ENCODE data around the gene MTRR. TPM values are rescaled to one million over a fixed set of nuclear protein-coding genes. Genes with fewer than 3 reads are reported as not detected.

MTRR gene
- polyA plus RNA-seq, 6 donors from 2014 or later, result 24.7 to 75.3 (median 31.3) TPM

DNA sequence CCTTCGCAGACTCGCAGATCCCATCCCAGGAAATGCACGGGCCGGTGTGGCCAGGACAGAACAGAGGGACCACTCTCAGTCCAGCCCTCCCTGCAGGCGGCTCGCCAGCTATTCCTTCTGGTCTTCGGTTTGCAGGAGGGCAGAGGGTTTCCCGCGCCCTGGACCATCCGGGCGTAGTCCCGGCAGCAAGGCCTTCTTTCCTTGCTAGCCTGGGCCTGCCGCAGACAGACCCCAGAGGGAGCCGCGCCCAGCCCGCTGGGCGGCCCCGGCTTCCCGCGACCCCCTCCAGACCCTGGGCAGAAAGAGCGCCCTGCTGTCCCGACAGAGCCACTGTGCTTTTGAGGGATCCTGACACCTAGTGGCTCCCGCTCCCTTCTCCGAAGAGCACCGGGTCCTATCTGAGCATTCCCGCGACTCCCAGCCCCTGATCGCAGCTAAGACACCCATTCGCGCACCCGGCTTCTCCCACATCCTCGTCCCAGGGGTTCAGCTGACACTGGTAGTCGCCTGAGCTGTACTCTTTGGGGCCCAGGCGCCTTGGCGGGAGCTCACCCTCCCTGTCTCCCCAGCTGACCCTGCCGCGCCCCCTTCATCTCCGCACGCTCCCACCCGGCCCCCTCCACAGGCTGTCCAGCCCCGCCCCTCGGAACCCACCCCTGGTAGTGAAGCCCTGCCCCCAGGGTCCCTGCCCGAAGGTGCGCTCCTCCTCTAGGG lies 19.1 kb upstream of the MTRR start:
- peak overlapping the region in 2 of 6 donors; percentile 38 to 79 for H3K27ac Mint-ChIP-seq
- ATAC-seq (ENCODE audit: low read depth in 2 of 2) (peak; percentile 29 to 51), DNase-seq (peak; percentile 14)
- H3K4me3 Mint-ChIP-seq, result peak overlapping the region; percentile 69 to 93 (median 86)
- peaks cover 0 to 5% (median 3%) of the 10 kb centered on the region in 7 donors for H3K9me3 Mint-ChIP-seq
- peaks cover 31 to 38% (median 33%) of the 10 kb centered on the region in 3 donors for H3K27me3 Mint-ChIP-seq
- H3K4me1 Mint-ChIP-seq, result peaks cover 13 to 32% (median 24%) of the 10 kb centered on the region in 3 donors
- no peaks in the 10 kb centered on the region for H3K36me3 Mint-ChIP-seq

DNA sequence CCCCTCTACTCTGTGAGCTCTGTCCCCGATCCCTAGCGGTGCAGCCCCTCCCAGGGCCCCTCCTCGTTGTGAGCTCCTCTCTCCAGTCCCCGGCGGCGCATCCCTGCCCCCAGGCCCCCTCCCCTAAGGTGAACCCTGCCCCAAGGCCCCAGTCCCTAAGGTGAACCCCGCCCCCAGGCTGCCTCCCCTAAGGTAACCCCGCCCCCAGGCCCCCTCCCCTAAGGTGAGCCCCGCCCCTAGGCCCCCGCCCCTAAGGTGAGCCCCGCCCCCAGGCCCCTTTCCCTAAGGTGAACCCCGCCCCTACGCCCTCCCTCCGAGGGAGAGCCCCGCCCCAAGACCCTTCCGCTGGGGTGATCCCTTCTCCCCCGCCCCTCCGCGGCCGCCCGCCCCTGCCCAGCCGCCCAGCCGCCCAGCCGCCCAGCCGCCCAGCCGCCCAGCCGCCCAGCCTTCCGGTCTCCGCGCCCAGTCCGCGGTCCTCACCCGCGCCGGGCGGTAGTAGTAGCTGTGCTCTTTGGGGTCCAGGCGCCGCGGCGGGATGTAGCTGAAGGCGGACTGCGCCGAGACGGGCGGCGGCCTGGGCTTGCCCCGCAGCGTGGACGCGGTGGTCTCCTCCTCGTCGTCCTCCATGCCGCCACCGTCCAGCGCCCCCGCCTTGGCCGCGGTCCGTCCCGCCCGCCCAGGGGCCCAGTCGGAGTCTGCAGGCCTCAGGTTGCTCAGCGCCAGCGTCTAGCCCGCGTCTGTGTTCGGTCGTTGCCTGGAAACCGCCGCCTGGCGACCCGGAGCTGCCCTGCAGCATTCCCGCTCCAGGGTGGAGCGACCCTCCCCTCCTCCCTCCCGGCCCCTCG lies 18.3 kb upstream of the MTRR start, which contains the start of gene CFAP90:
Gene CFAP90, minus strand, starts transcription at position 739 of the 845 bp plus-strand sequence. Its CDS starts 112 bp downstream, at position 627.
- H3K9me3 Mint-ChIP-seq, result peaks cover 0 to 5% (median 3%) of the 10 kb centered on the region in 7 donors
- DNase-seq, result peak; percentile 26
- H3K36me3 Mint-ChIP-seq, result no peaks in the 10 kb centered on the region
- peak; percentile 57 to 64 for ATAC-seq (ENCODE audit: low read depth in 2 of 2)
- peak within 1 kb of the TSS in 4 of 6 donors; percentile 41 to 80 (median 52) for H3K27ac Mint-ChIP-seq
- peaks cover 9 to 24% (median 18%) of the 10 kb centered on the region in 3 donors for H3K4me1 Mint-ChIP-seq
- peaks cover 27 to 38% (median 33%) of the 10 kb centered on the region in 3 donors for H3K27me3 Mint-ChIP-seq
- H3K4me3 Mint-ChIP-seq, result peak within 1 kb of the TSS; percentile 74 to 95 (median 88)

DNA sequence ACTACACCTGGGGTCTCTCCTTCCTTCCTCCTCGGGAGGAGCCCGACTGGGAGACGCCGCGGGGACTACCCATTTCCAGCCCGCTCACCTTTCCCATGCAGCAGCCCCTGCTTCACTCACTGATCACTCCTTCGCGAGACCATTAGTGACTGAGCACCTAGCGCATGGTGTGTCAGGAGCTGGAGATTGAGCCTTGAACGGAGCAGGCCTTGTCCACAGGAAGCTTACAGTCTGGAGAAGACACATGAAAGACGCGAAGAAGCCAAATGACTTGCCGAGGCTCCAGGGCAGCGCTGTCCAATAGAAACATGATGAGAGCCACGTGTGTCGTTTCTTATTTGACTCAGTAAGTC lies 17.7 kb upstream of the MTRR start:
- Mint-ChIP-seq H3K27ac (peak overlapping the region in 3 of 6 donors; percentile 41 to 52 (median 44)), H3K9me3 (peaks cover 0 to 5% (median 3%) of the 10 kb centered on the region in 7 donors), H3K4me3 (peak overlapping the region; percentile 72 to 95 (median 88)), H3K27me3 (peaks cover 27 to 38% (median 33%) of the 10 kb centered on the region in 3 donors), H3K4me1 (peaks cover 9 to 23% (median 18%) of the 10 kb centered on the region in 3 donors), H3K36me3 (no peaks in the 10 kb centered on the region)
- ATAC-seq (ENCODE audit: low read depth in 2 of 2) (no peak), DNase-seq (no peak)

DNA sequence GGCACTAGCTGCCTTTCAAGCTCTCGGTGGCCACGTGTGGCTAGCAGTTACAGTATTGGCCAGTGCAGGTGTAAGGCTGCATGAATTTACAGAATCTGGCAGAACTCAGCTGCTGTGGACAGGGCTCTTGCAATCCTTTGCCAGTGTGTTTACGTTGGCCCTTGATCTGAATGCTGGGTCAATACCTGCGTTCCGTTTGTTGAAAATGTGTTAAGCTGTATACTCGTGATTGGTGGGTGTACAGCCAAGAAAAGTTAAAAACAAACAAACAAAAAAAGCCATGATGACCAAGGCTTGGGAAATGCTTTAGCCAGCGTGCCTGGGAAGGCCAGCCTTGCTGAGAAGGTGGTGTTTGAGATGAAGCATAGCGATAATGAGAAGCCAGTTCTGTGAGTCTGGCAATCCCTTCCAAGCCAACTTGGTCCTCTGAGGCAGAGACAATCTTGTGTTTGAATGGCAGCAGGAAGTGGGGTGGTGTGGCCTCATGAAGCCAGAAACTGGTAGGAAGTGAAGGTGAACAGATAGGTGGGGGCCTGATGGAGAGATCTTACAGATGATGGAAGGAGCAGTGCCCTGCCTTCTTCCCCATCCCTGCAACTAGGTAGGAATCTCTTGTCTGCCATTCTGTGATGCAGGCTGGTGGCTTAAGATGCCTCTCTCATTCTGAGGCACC lies 17.2 kb upstream of the MTRR start:
- peaks cover 27 to 38% (median 33%) of the 10 kb centered on the region in 3 donors for H3K27me3 Mint-ChIP-seq
- DNase-seq, result no peak

GRCh38 chr5:7852542-7852941 lies 16.4 kb upstream of the MTRR start:
- H3K4me1 Mint-ChIP-seq, result peaks cover 9 to 23% (median 18%) of the 10 kb centered on the region in 3 donors
- H3K27ac Mint-ChIP-seq, result no peak overlapping the region
- no peak for ATAC-seq (ENCODE audit: low read depth in 2 of 2)

More for the DNA sequence above, 17.2 kb upstream of the MTRR start:
- ATAC-seq (ENCODE audit: low read depth in 2 of 2), result no peak
- Mint-ChIP-seq H3K4me3 (peak overlapping the region; percentile 29 to 95 (median 84)), H3K4me1 (peaks cover 9 to 23% (median 18%) of the 10 kb centered on the region in 3 donors), H3K36me3 (no peaks in the 10 kb centered on the region), H3K27ac (peak overlapping the region in 3 of 6 donors; percentile 37 to 80 (median 44)), H3K9me3 (peaks cover 0 to 5% (median 3%) of the 10 kb centered on the region in 7 donors)

DNA sequence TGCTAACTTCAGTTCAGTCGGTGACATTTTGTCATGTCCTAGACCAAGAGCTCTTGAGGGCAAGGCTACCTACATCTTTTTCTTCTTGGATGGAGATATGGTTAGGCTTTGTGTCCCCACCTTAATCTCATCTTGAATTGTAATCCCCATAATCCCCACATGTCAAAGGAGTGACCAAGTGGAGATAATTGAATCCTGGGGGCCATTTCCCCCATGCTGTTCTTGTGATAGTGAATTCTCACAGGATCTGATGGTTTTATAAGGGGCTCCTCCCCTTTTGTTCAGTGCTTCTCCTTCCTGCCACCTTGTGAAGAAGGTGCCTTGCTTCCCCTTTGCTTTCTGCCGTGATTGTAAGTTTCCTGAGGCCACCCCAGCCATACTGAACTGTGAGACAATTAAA lies 16.0 kb upstream of the MTRR start:
- ATAC-seq (ENCODE audit: low read depth in 2 of 2) (no peak), DNase-seq (no peak)
- Mint-ChIP-seq H3K36me3 (peaks cover 0 to 6% of the 10 kb centered on the region in 2 donors), H3K9me3 (peaks cover 0 to 5% (median 3%) of the 10 kb centered on the region in 7 donors), H3K4me3 (peak overlapping the region in 1 of 8 donors; percentile 72), H3K27me3 (peaks cover 24 to 38% (median 33%) of the 10 kb centered on the region in 3 donors), H3K4me1 (peaks cover 9 to 23% (median 18%) of the 10 kb centered on the region in 3 donors), H3K27ac (no peak overlapping the region)

More at GRCh38 chr5:7852542-7852941, 16.4 kb upstream of the MTRR start:
- H3K27me3 Mint-ChIP-seq, result peaks cover 24 to 38% (median 33%) of the 10 kb centered on the region in 3 donors
- peaks cover 0 to 5% (median 3%) of the 10 kb centered on the region in 7 donors for H3K9me3 Mint-ChIP-seq
- H3K4me3 Mint-ChIP-seq, result peak overlapping the region in 5 of 8 donors; percentile 68 to 94 (median 79)
- DNase-seq, result no peak
- peaks cover 0 to 2% of the 10 kb centered on the region in 2 donors for H3K36me3 Mint-ChIP-seq

DNA sequence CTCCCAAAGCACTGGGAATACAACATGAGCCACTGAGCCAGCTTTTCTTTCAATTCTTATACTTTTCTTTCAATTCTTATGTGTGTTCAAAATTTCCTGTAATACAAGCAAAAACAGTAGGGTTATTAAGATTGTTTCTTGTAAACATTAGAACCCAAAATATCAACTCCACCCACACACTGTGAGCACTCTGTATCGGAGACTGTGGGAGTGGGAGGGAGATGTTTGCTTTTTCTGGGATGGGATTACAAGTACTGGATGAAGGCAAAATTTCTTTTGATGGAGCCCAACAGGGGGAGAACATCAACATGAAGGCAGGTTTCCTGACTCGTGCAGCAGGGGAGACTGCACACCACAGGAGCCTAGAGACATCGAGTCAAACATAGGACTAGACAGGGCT lies 13.3 kb upstream of the MTRR start:
- H3K27ac Mint-ChIP-seq, result no peak overlapping the region
- no peak overlapping the region for H3K4me3 Mint-ChIP-seq
- DNase-seq, result no peak
- H3K27me3 Mint-ChIP-seq, result peaks cover 17 to 21% (median 19%) of the 10 kb centered on the region in 3 donors
- H3K4me1 Mint-ChIP-seq, result peaks cover 4 to 18% (median 13%) of the 10 kb centered on the region in 3 donors
- peaks cover 15 to 21% of the 10 kb centered on the region in 2 donors for H3K36me3 Mint-ChIP-seq
- peaks cover 0 to 5% (median 3%) of the 10 kb centered on the region in 7 donors for H3K9me3 Mint-ChIP-seq
- ATAC-seq (ENCODE audit: low read depth in 2 of 2), result no peak

DNA sequence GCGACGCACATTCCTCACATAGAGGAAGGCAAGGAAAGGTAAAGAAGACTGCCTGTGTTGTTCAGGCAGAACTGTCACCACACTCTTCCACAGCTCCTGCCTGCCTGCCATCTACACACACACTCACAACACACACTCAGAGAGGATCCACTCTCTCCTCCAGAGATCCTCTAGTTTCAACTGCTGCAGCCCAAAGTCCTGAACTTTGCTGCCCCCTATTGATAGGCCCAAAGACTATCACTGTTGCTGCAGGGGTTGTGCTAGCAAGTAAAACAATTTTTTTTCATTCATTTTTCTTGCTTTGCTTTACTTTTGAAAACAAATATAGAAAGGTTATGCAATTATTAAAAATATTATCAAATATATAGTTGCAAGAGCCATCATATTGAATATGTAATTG lies 12.1 kb upstream of the MTRR start:
- H3K36me3 Mint-ChIP-seq, result peaks cover 15 to 21% of the 10 kb centered on the region in 2 donors
- H3K4me3 Mint-ChIP-seq, result no peak overlapping the region
- ATAC-seq (ENCODE audit: low read depth in 2 of 2) (no peak), DNase-seq (no peak)
- H3K9me3 Mint-ChIP-seq, result peaks cover 0 to 5% (median 3%) of the 10 kb centered on the region in 7 donors
- H3K4me1 Mint-ChIP-seq, result peaks cover 0 to 8% (median 7%) of the 10 kb centered on the region in 3 donors
- no peak overlapping the region for H3K27ac Mint-ChIP-seq
- H3K27me3 Mint-ChIP-seq, result peaks cover 8 to 13% (median 12%) of the 10 kb centered on the region in 3 donors

- H3K4me3 Mint-ChIP-seq, result peak overlapping the region in 1 of 8 donors; percentile 13
- no peak for ATAC-seq (ENCODE audit: low read depth in 2 of 2)
- H3K4me1 Mint-ChIP-seq, result peaks cover 0 to 3% (median 3%) of the 10 kb centered on the region in 3 donors
- peaks cover 15 to 21% of the 10 kb centered on the region in 2 donors for H3K36me3 Mint-ChIP-seq
- peaks cover 3 to 8% (median 7%) of the 10 kb centered on the region in 3 donors for H3K27me3 Mint-ChIP-seq
- DNase-seq, result no peak
- H3K9me3 Mint-ChIP-seq, result peaks cover 0 to 5% (median 3%) of the 10 kb centered on the region in 7 donors
- no peak overlapping the region for H3K27ac Mint-ChIP-seq
These were observed 11.6 kb upstream of the MTRR start for GRCh38 chr5:7857361-7857760.

GRCh38 chr5:7857926-7858632 lies 10.9 kb upstream of the MTRR start:
- ATAC-seq (ENCODE audit: low read depth in 2 of 2), result no peak
- H3K4me3 Mint-ChIP-seq, result no peak overlapping the region
- peaks cover 0 to 3% (median 3%) of the 10 kb centered on the region in 3 donors for H3K27me3 Mint-ChIP-seq
- peaks cover 20 to 27% of the 10 kb centered on the region in 2 donors for H3K36me3 Mint-ChIP-seq
- H3K9me3 Mint-ChIP-seq, result peaks cover 0 to 4% (median 3%) of the 10 kb centered on the region in 7 donors
- DNase-seq, result no peak
- H3K27ac Mint-ChIP-seq, result peak overlapping the region in 1 of 6 donors; percentile 14
- H3K4me1 Mint-ChIP-seq, result no peaks in the 10 kb centered on the region

- DNase-seq, result no peak
- no peaks in the 10 kb centered on the region for H3K9me3 Mint-ChIP-seq
- H3K27ac Mint-ChIP-seq, result peak overlapping the region in 1 of 6 donors; percentile 73
- ATAC-seq (ENCODE audit: low read depth in 2 of 2), result no peak
- peaks cover 8 to 10% of the 10 kb centered on the region in 2 donors for H3K36me3 Mint-ChIP-seq
- H3K4me1 Mint-ChIP-seq, result peaks cover 17 to 42% (median 36%) of the 10 kb centered on the region in 3 donors
- H3K27me3 Mint-ChIP-seq, result no peaks in the 10 kb centered on the region
- peak overlapping the region in 1 of 8 donors; percentile 37 for H3K4me3 Mint-ChIP-seq
These were observed 2.8 kb upstream of the MTRR start for GRCh38 chr5:7866196-7866595.

DNA sequence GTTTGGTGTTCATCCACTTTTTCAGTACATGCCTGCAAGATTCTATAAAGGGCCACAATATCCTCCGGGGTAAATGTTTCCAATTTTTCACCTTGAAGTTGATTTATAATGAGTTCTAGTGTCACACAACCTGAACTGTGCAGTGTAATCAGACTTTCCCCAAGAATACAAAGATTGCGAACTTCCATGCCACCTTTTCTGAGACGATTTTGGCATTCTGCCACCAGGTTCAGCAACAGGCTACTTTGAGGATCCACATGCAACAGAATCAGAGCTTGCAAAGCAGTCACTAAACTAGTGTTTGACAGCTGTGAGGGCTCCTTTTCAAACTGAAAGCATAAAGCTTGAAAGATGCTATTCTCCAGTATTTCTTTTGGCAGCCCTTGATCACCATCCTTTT lies 1.7 kb upstream of the MTRR start:
- Mint-ChIP-seq H3K36me3 (peaks cover 8 to 10% of the 10 kb centered on the region in 2 donors), H3K27me3 (no peaks in the 10 kb centered on the region), H3K27ac (peak overlapping the region in 1 of 6 donors; percentile 30), H3K9me3 (no peaks in the 10 kb centered on the region), H3K4me3 (peak overlapping the region in 5 of 8 donors; percentile 21 to 97 (median 95)), H3K4me1 (peaks cover 17 to 42% (median 42%) of the 10 kb centered on the region in 3 donors)
- DNase-seq (no peak), ATAC-seq (ENCODE audit: low read depth in 2 of 2) (no peak)
